ENCODE data around the gene PRCP.

Gene PRCP

DNA sequence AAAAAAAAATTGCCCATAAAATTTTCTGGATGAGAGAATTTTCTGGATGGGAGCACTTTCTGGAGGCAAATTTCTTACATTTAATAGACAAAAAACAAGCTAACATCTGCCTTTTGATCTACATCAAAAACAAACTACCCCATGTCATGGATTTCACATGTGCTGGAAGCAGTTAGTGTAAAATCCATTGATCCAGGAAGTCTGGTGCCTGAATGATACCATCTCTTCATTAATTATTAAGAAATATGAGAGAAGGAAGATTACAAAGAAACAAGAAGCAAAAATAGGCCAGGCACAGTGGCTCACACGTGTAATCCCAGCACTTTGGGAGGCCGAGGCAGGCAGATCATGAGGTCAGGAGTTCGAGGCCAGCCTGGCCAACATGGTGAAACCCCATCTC is 113.4 kb downstream of the PRCP start:
- DNase-seq (ENCODE audit: low read depth in 2 of 2) = no peak

GRCh38 chr11:82786001-82786400 is 114.2 kb downstream of the PRCP start:
- no peak for DNase-seq (ENCODE audit: low read depth in 2 of 2)

DNA sequence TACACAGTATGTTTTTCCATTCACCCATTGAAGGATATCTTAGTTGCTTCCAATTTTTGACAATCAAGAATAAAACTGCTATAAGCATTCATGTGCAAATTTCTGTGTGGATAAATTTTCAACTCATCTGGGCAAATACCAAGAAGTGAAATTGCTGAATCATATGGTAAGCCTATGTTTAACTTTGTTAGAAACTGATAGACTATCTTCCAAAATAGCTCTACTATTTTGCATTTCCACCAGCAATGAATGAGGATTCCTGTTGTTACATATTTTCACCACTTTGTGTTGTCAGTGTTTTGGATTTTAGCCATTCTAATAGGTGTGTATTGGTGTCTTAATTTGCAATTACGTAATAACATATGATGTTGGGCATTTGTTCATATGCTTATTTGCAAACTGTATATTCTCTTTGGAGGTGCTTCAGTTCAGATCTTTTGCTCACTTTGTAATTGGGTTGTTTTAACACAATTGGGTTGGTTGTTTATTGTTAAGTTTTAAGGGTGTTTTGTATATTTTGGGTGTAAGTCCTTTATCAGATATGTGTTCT is 117.3 kb downstream of the PRCP start:
- no peak for DNase-seq (ENCODE audit: low read depth in 2 of 2)

GRCh38 chr11:82778776-82779175 is 121.5 kb downstream of the PRCP start:
- no peak for DNase-seq (ENCODE audit: low read depth in 2 of 2)

DNA sequence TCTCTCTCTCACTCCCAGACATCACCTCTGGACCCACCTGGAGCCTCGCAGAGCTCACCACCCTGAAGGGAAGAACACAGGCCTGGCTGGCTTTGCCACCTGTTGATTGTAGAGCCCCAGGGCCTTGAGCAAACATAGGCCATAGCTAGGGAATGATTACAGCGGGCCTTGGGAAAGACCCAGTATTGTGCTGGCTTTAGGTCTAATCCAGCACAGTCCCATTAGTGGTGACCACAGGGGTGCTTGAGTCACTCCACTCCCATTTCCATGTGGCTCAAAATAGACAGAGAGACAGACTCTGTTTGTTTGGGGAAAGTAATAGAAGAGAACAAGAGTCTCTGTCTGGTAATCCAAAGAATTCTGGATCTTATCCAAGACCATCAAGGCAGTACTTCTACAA is 123.9 kb downstream of the PRCP start:
- DNase-seq (ENCODE audit: low read depth in 2 of 2) = no peak

- no peak for DNase-seq (ENCODE audit: low read depth in 2 of 2)
Observed at GRCh38 chr11:82775736-82776346, 124.4 kb downstream of the PRCP start.

- DNase-seq (ENCODE audit: low read depth in 2 of 2) = no peak
Observed at GRCh38 chr11:82775218-82775617, 125.0 kb downstream of the PRCP start.

Measured in activated CD8-positive, alpha-beta memory T cell treated with anti-CD3 and anti-CD28 coated beads for 4 hours (primary cell).